HEK293T (cell line): ENCODE data around the gene RAB42.

Experiments used
- ARNT ChIP-seq: fragments of 450-650 bp; IDR thresholded peaks from 2 replicates; pipeline ENCODE4 v1.6.1; 2017; ENCODE audit warnings: mild to moderate bottlenecking
- BHLHE40 ChIP-seq: fragments of 450-650 bp; IDR thresholded peaks from 2 replicates; pipeline ENCODE4 v1.6.1; 2016; ENCODE audit warnings: mild to moderate bottlenecking, moderate library complexity, borderline replicate concordance
- CTBP1 ChIP-seq: fragments of 450-650 bp; IDR thresholded peaks from 2 replicates; pipeline ENCODE4 v1.6.1; 2016; ENCODE audit warnings: borderline replicate concordance
- ELF4 ChIP-seq: fragments of 450-650 bp; IDR thresholded peaks from 2 replicates; pipeline ENCODE4 v1.6.1; 2017; ENCODE audit warnings: antibody characterized with exemption
- FOXA1 ChIP-seq: fragments of 450-650 bp; IDR thresholded peaks from 2 replicates; pipeline ENCODE4 v1.6.1; 2016; ENCODE audit warnings: mild to moderate bottlenecking
- FOXK2 ChIP-seq: fragments of 450-650 bp; IDR thresholded peaks from 2 replicates; pipeline ENCODE4 v1.6.1; 2016; ENCODE audit warnings: mild to moderate bottlenecking
- FOXM1 ChIP-seq: fragments of 450-650 bp; IDR thresholded peaks from 2 replicates; pipeline ENCODE4 v1.6.1; 2017; ENCODE audit warnings: mild to moderate bottlenecking, borderline replicate concordance
- HDGF ChIP-seq: fragments of 450-650 bp; IDR thresholded peaks from 2 replicates; pipeline ENCODE4 v1.6.1; 2017; ENCODE audit warnings: antibody characterized with exemption, borderline replicate concordance
- L3MBTL2 ChIP-seq: fragments of 450-650 bp; conservative IDR thresholded peaks from 2 replicates; pipeline ENCODE4 v1.6.1; 2016; ENCODE audit warnings: mild to moderate bottlenecking
- NFRKB ChIP-seq: fragments of 450-650 bp; IDR thresholded peaks from 2 replicates; pipeline ENCODE4 v1.6.1; 2016; ENCODE audit warnings: mild to moderate bottlenecking, moderate library complexity
- PKNOX1 ChIP-seq: fragments of 450-650 bp; IDR thresholded peaks from 2 replicates; pipeline ENCODE4 v1.6.1; 2016
- SP1 ChIP-seq: fragments of 450-650 bp; IDR thresholded peaks from 2 replicates; pipeline ENCODE4 v1.6.1; 2017
- SUZ12 ChIP-seq: fragments of 450-650 bp; IDR thresholded peaks from 2 replicates; pipeline ENCODE4 v1.6.1; 2016; ENCODE audit warnings: mild to moderate bottlenecking
- TARDBP ChIP-seq: fragments of 450-650 bp; IDR thresholded peaks from 2 replicates; pipeline ENCODE4 v1.6.1; 2016

- TF ChIP-seq BHLHE40 (no peak), PKNOX1 (no peak; the same call in 1 of the 2 replicates), FOXM1 (peak; percentile 88; the same call in 1 of the 2 replicates), ELF4 (peak; percentile 94), NFRKB (no peak), FOXK2 (no peak), SUZ12 (no peak), TARDBP (peak; percentile 58; the same call in 1 of the 2 replicates), SP1 (no peak), FOXA1 (no peak), CTBP1 (peak; percentile 66), HDGF (no peak; the same call in 1 of the 2 replicates), ARNT (peak; percentile 64; the same call in 1 of the 2 replicates), L3MBTL2 (peak; percentile 75; the same call in 1 of the 2 replicates)
Measured at GRCh38 chr1:28552758-28553663, 39.1 kb upstream of the RAB42 start, which contains the start of gene TRNAU1AP.
